WTC11 (cell line): Measurements from ENCODE around the gene PRRC2A.

Experiments
- ATF3 ChIP-seq: sonication (generic); formaldehyde crosslinking; conservative IDR thresholded peaks from 2 replicates; pipeline ENCODE4 v1.8.1; 2022; ENCODE audit warnings: mild to moderate bottlenecking, missing genetic modification reagents
- CBFB ChIP-seq: sonication (generic); formaldehyde crosslinking; IDR thresholded peaks from 2 replicates; pipeline ENCODE4 v1.8.1; 2022; ENCODE audit warnings: mild to moderate bottlenecking, low read depth, missing genetic modification reagents
- CTCF ChIP-seq: fragments of 200-600 bp; IDR thresholded peaks from 2 replicates; pipeline ENCODE4 v1.8.0; 2022; ENCODE audit warnings: antibody characterized with exemption
- HMGXB4 ChIP-seq: sonication (generic); formaldehyde crosslinking; IDR thresholded peaks from 2 replicates; pipeline ENCODE4 v1.8.1; 2023; ENCODE audit warnings: mild to moderate bottlenecking, moderate library complexity, missing genetic modification reagents
- NR1H2 ChIP-seq: sonication (generic); formaldehyde crosslinking; IDR thresholded peaks from 2 replicates; pipeline ENCODE4 v1.9.0; 2021; ENCODE audit warnings: mild to moderate bottlenecking, moderate library complexity, missing genetic modification reagents
- SMAD3 ChIP-seq: sonication (generic); formaldehyde crosslinking; IDR thresholded peaks from 2 replicates; pipeline ENCODE4 v1.8.0; 2022; ENCODE audit warnings: missing genetic modification reagents, mild to moderate bottlenecking, borderline replicate concordance
- SP1 ChIP-seq: sonication (generic); formaldehyde crosslinking; conservative IDR thresholded peaks from 2 replicates; pipeline ENCODE4 v1.8.1; 2022; ENCODE audit warnings: missing genetic modification reagents
- STAT6 ChIP-seq: sonication (generic); formaldehyde crosslinking; conservative IDR thresholded peaks from 2 replicates; pipeline ENCODE4 v1.8.1; 2023; ENCODE audit warnings: mild to moderate bottlenecking, low read depth, missing genetic modification reagents, moderate library complexity

GRCh38 chr6:31582230-31582643 is 38.3 kb upstream of the PRRC2A start, which contains the start of gene LTB:
- TF ChIP-seq CTCF = no peak
- TF ChIP-seq ATF3 (CRISPR knock-in tag) = no peak
- no peak for TF ChIP-seq HMGXB4 (CRISPR knock-in tag)
- no peak for TF ChIP-seq NR1H2 (CRISPR knock-in tag)
- TF ChIP-seq STAT6 = no peak
- no peak for TF ChIP-seq SP1 (CRISPR knock-in tag)
- no peak for TF ChIP-seq SMAD3 (CRISPR knock-in tag)
- no peak for TF ChIP-seq CBFB (CRISPR knock-in tag)
